HCT116 (cell line): Measurements from ENCODE around the gene PPFIBP1. TPM values are rescaled to one million over a fixed set of nuclear protein-coding genes. Genes with fewer than 3 reads are reported as not detected.
A peak's percentile ranks its signal among the peaks of the same experiment; 100 is the strongest.
"Not testable (repeated sequence)": the region's sequence is repeated elsewhere in the genome, so short reads cannot be mapped to it uniquely, and the experiment has no call there.

ENCODE experiments used
- ATAC-seq: fragments of 200-7000 bp; cut with Tn5 transposase; 2 replicates; pipeline ENCODE4 v1.9.1; 2020; ENCODE audit warnings: mild to moderate bottlenecking, moderate library complexity
- BruUV-seq: library from RNA; stranded (reverse); fragments of 400-500 nt; replicated peaks from 2 replicates; lab custom pipeline; 2021; lab: Mats Ljungman, UMichigan
- CTCF ChIA-PET: fragments of 300-600 bp; sonication (Branson Sonifier 250); formaldehyde crosslinking; loops from one replicate; lab custom pipeline; 2021; ENCODE audit warnings: antibody characterized with exemption; lab: Charles Lee
- POLR2A ChIA-PET: fragments of 300-600, 350-600 bp; sonication (Branson Sonifier 250); formaldehyde crosslinking; loops from one replicate; lab custom pipeline; 2021; ENCODE audit warnings: antibody characterized with exemption; lab: Charles Lee
- RAD21 ChIA-PET, 2 experiments: fragments of 300-600 bp; sonication (Branson Sonifier 250); formaldehyde crosslinking; loops; one replicate each; lab custom pipeline; 2023; ENCODE audit warnings: low total read pairs in 2 of 2; ENCODE audit not compliant: uncharacterized antibody in 2 of 2, unreplicated experiment in 2 of 2, low non-redundant PET in 1 of 2; lab: Charles Lee
- DNase-seq: peaks from one replicate; pipeline ENCODE4 v3.0.0-alpha.2; 2010; ENCODE audit warnings: low read depth, low spot score
- H2AFZ ChIP-seq: fragments of 200-600 bp; shearing (Covaris generic), sonication (generic); 2 replicates; pipeline ENCODE4 v1.6.1; 2017; ENCODE audit warnings: low read depth, mixed run types, mixed read lengths, antibody characterized with exemption, low read length; ENCODE audit not compliant: poor library complexity, severe bottlenecking
- H3K27ac ChIP-seq: 2 replicates; pipeline ENCODE4 v1.5.1; 2012; ENCODE audit warnings: low read depth, low read length
- H3K27me3 ChIP-seq: fragments of 200-600 bp; sonication (generic); 2 replicates; pipeline ENCODE4 v1.6.1; 2016; ENCODE audit warnings: mixed run types, low read length, mixed read lengths; ENCODE audit not compliant: insufficient read depth
- H3K36me3 ChIP-seq, 2 experiments: fragments of 200-500 bp in 1 of 2; fragments of 200-600 bp in 1 of 2; sonication (Bioruptor generic) in 1 of 2; sonication (generic) in 1 of 2; 2 replicates each; pipeline versions ENCODE4 v1.5.1 to v1.6.1; 2014 to 2016; ENCODE audit warnings: low read length in 2 of 2, inconsistent platforms in 1 of 2, mixed read lengths in 1 of 2, mixed run types in 1 of 2; ENCODE audit not compliant: insufficient read depth in 2 of 2, control insufficient read depth in 1 of 2
- H3K4me1 ChIP-seq, 2 experiments: fragments of 200-600 bp in 1 of 2; sonication (generic) in 1 of 2; 2 replicates each; pipeline versions ENCODE4 v1.5.1 to v1.6.1; 2012 to 2017; ENCODE audit warnings: low read length in 2 of 2, inconsistent platforms in 1 of 2, mild to moderate bottlenecking in 1 of 2, mixed read lengths in 1 of 2, mixed run types in 1 of 2, moderate library complexity in 1 of 2; ENCODE audit not compliant: insufficient read depth in 2 of 2, control insufficient read depth in 1 of 2
- H3K4me2 ChIP-seq: fragments of 200-600 bp; sonication (generic); 2 replicates; pipeline ENCODE4 v1.6.1; 2017; ENCODE audit warnings: mixed run types, low read length, mixed read lengths
- H3K4me3 ChIP-seq, 2 experiments: fragments of 200-600 bp in 1 of 2; sonication (generic) in 1 of 2; replicated peaks in 1 of 2; 2 replicates each; pipeline ENCODE4 v1.5.1; 2011 to 2016; ENCODE audit warnings: low read length in 2 of 2, control low read depth in 1 of 2, low read depth in 1 of 2, mild to moderate bottlenecking in 1 of 2, mixed read lengths in 1 of 2, mixed run types in 1 of 2
- H3K79me2 ChIP-seq: fragments of 200-600 bp; sonication (generic); 2 replicates; pipeline ENCODE4 v1.6.1; 2017; ENCODE audit warnings: mild to moderate bottlenecking, mixed run types, low read length, moderate library complexity, mixed read lengths; ENCODE audit not compliant: insufficient read depth
- H3K9ac ChIP-seq: fragments of 200-600 bp; sonication (generic); 2 replicates; pipeline ENCODE4 v1.6.1; 2016; ENCODE audit warnings: low read length, mixed read lengths
- H3K9me2 ChIP-seq: fragments of 200-600 bp; sonication (generic), shearing (Covaris generic); 2 replicates; pipeline ENCODE4 v1.6.1; 2017; ENCODE audit warnings: mixed run types, mild to moderate bottlenecking, moderate library complexity; ENCODE audit not compliant: insufficient read depth
- H3K9me3 ChIP-seq, 2 experiments: fragments of 200-500 bp in 1 of 2; fragments of 200-600 bp in 1 of 2; sonication (Bioruptor generic) in 1 of 2; sonication (generic) in 1 of 2; 2 replicates each; pipeline ENCODE4 v1.6.1; 2014 to 2017; ENCODE audit warnings: low read length in 2 of 2, mixed read lengths in 2 of 2, inconsistent platforms in 1 of 2, low read depth in 1 of 2, mild to moderate bottlenecking in 1 of 2, mixed run types in 1 of 2, moderate library complexity in 1 of 2; ENCODE audit not compliant: control insufficient read depth in 1 of 2, insufficient read depth in 1 of 2
- H4K20me1 ChIP-seq: fragments of 200-600 bp; sonication (generic), shearing (Covaris generic); 2 replicates; pipeline ENCODE4 v1.6.1; 2017; ENCODE audit warnings: mixed run types, mild to moderate bottlenecking, moderate library complexity; ENCODE audit not compliant: insufficient read depth
- ELF1 ChIP-seq: IDR thresholded peaks from 2 replicates; pipeline ENCODE4 v1.6.1; 2012; ENCODE audit warnings: low read depth, borderline replicate concordance
- FOSL1 ChIP-seq: IDR thresholded peaks from 2 replicates; pipeline ENCODE4 v1.6.1; 2012; ENCODE audit warnings: low read depth
- POLR2A ChIP-seq: IDR thresholded peaks from 2 replicates; pipeline ENCODE4 v1.7.0; 2011; ENCODE audit warnings: borderline replicate concordance; ENCODE audit not compliant: insufficient read depth, insufficient read length; ENCODE audit errors: extremely low read depth
- SP1 ChIP-seq: IDR thresholded peaks from 2 replicates; pipeline ENCODE4 v1.6.1; 2012; ENCODE audit warnings: low read depth
- SRF ChIP-seq: IDR thresholded peaks from 2 replicates; pipeline ENCODE4 v1.6.1; 2012; ENCODE audit warnings: low read depth
- intact Hi-C: fragments of 100-400 bp; cut with micrococcal nuclease; formaldehyde crosslinking; loops from 2 replicates; pipeline ENCODE4 v1.10.0; 2022
- total RNA-seq: library from RNA; stranded (reverse); gene quantifications from one replicate; pipeline ENCODE4 v1.2.1, GENCODE V29; 2021; ENCODE audit not compliant: unreplicated experiment
- TF ChIP-seq, protein P1 (sequence below): IDR thresholded peaks from 2 replicates; pipeline ENCODE4 v1.6.1; 2011; ENCODE audit warnings: mild to moderate bottlenecking, low read length, moderate library complexity; ENCODE audit not compliant: insufficient replicate concordance; ENCODE audit errors: extremely low read depth

The PPFIBP1 gene
- total RNA-seq, 1 experiment from 2014 or later = 102 TPM

GRCh38 chr12:27578689-27579372 is 54.8 kb downstream of the PPFIBP1 start (continued):
- TF ChIP-seq, protein P1, sequence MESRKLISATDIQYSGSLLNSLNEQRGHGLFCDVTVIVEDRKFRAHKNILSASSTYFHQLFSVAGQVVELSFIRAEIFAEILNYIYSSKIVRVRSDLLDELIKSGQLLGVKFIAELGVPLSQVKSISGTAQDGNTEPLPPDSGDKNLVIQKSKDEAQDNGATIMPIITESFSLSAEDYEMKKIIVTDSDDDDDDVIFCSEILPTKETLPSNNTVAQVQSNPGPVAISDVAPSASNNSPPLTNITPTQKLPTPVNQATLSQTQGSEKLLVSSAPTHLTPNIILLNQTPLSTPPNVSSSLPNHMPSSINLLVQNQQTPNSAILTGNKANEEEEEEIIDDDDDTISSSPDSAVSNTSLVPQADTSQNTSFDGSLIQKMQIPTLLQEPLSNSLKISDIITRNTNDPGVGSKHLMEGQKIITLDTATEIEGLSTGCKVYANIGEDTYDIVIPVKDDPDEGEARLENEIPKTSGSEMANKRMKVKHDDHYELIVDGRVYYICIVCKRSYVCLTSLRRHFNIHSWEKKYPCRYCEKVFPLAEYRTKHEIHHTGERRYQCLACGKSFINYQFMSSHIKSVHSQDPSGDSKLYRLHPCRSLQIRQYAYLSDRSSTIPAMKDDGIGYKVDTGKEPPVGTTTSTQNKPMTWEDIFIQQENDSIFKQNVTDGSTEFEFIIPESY = no peak
- TF ChIP-seq SRF = no peak

GRCh38 chr12:27580561-27581330 is 56.7 kb downstream of the PPFIBP1 start:
- Histone ChIP-seq H3K27ac (peak overlapping the region; percentile 36; the same call in 1 of the 2 replicates), H3K4me3 (no peak overlapping the region), H3K27me3 (no peaks in the 10 kb centered on the region), H3K9me2 (no peaks in the 10 kb centered on the region), H3K4me1 (peaks cover 40 to 51% of the 10 kb centered on the region in 2 experiments), H3K4me2 (peak overlapping the region; percentile 42; the same call in 1 of the 2 replicates), H3K9me3 (no peaks in the 10 kb centered on the region), H4K20me1 (no peaks in the 10 kb centered on the region), H3K36me3 (peaks cover 0 to 3% of the 10 kb centered on the region in 2 experiments; a peak in 2 of 4 replicates), H3K9ac (no peak overlapping the region), H3K79me2 (peaks cover 52% of the 10 kb centered on the region), H2AFZ (no peak overlapping the region)
- intact Hi-C loops = no loop called here
- TF ChIP-seq ELF1 = no peak
- no peak for TF ChIP-seq FOSL1
- TF ChIP-seq SP1 = no peak
- no peak for TF ChIP-seq POLR2A
- ChIA-PET CTCF (no interaction called here), RAD21 (no interaction called here), POLR2A (no interaction called here)
- BruUV-seq = no TSS peak
- DNase-seq (no peak), ATAC-seq (peak; percentile 64)

DNA sequence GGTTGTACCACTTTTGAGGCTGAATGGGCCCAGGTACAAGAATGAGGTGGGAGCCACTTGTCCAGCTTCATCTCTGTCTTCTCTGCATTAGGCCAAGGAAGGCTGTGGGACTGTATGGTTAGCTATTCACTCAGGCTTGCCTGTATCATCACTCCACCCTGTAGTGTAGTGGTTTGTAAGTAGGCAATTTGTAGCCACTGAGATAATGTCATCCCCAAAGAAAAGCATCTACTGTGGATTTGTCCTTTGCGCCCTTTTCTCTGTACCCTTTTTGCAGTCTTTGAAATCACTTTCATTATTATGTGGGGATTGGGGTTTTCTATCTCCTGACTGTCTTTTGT is 57.3 kb downstream of the PPFIBP1 start:
- BruUV-seq, CTCF ChIA-PET, intact Hi-C loops, DNase-seq, H3K36me3 ChIP-seq, POLR2A ChIA-PET, H3K9me2 ChIP-seq, H2AFZ ChIP-seq, H3K9me3 ChIP-seq, H3K9ac ChIP-seq, H4K20me1 ChIP-seq, H3K4me3 ChIP-seq, RAD21 ChIA-PET, H3K27me3 ChIP-seq: not testable (repeated sequence)
- peaks cover 52% of the 10 kb centered on the region for H3K79me2 ChIP-seq
- peaks cover 40 to 45% of the 10 kb centered on the region in 2 experiments for H3K4me1 ChIP-seq
- peak overlapping the region; percentile 36; the same call in 1 of the 2 replicates for H3K27ac ChIP-seq
- peak; percentile 54 for ATAC-seq
- peak overlapping the region; percentile 42; the same call in 1 of the 2 replicates for H3K4me2 ChIP-seq

DNA sequence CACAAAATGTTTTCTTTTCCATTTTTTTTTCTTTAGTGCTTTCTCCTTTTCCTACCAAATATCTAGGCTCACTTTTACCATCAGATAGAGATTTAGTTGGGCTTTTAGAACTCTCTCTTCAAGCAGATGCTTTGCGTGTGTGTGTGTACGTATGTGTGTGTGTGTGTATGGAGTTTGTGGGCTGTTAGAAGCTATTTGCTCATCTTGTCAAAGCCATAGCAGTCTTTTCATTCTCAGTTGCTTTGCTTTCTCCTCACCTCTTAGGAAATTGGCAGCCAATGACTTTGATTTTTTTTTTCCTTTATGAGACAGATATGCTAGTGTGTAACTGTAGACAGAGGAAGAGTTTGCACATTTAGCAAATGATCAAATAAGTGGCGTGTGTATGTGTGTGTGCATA is 57.8 kb downstream of the PPFIBP1 start:
- H3K9me2 ChIP-seq, H3K4me3 ChIP-seq, POLR2A ChIA-PET, H3K9me3 ChIP-seq, CTCF ChIA-PET, H3K27me3 ChIP-seq, H3K4me2 ChIP-seq, H3K9ac ChIP-seq, BruUV-seq, H3K27ac ChIP-seq, H3K36me3 ChIP-seq, H2AFZ ChIP-seq, H4K20me1 ChIP-seq, intact Hi-C loops, RAD21 ChIA-PET, DNase-seq, ATAC-seq: not testable (repeated sequence)
- Histone ChIP-seq H3K4me1 (peaks cover 40 to 41% of the 10 kb centered on the region in 2 experiments), H3K79me2 (peaks cover 51% of the 10 kb centered on the region)
